IMR-90 (cell line): Measurements from ENCODE around the gene PHF14. TPM values are rescaled to one million over a fixed set of nuclear protein-coding genes. Genes with fewer than 3 reads are reported as not detected.

Experiments
- ATAC-seq: fragments of 200-7000 bp; cut with Tn5 transposase; 2 replicates; pipeline ENCODE4 v1.9.1; 2020; ENCODE audit warnings: low read depth, mild to moderate bottlenecking, moderate library complexity
- BruUV-seq: library from RNA; stranded (reverse); fragments of 400-500 nt; replicated peaks from 2 replicates; lab custom pipeline; 2021; lab: Mats Ljungman, UMichigan
- CTCF ChIA-PET: fragments of 300-600 bp; formaldehyde crosslinking; extraction: SDS; loops from one replicate; lab custom pipeline; 2021; ENCODE audit warnings: antibody characterized with exemption; lab: Yijun Ruan, JAX
- POLR2A ChIA-PET: fragments of 300-600 bp; sonication (Branson Sonifier 250); formaldehyde crosslinking; loops from one replicate; lab custom pipeline; 2022; ENCODE audit warnings: antibody characterized with exemption; ENCODE audit not compliant: unreplicated experiment; lab: Charles Lee
- DNase-seq: peaks from one replicate; pipeline ENCODE4 v3.0.0; 2013
- H2AFZ ChIP-seq: replicated peaks from 2 replicates; pipeline ENCODE3; 2013; ENCODE audit warnings: low read length, mild to moderate bottlenecking; ENCODE audit not compliant: poor library complexity
- H2AK5ac ChIP-seq: 2 replicates; pipeline ENCODE4 v1.6.1; 2013; ENCODE audit warnings: low read depth, low read length, inconsistent platforms
- H2AK9ac ChIP-seq: replicated peaks from 2 replicates; pipeline ENCODE3; 2013; ENCODE audit warnings: mild to moderate bottlenecking, low read depth, low read length, moderate library complexity; ENCODE audit not compliant: poor library complexity
- H2BK120ac ChIP-seq: 2 replicates; pipeline ENCODE4 v1.6.1; 2013; ENCODE audit warnings: low read depth, low read length, inconsistent platforms
- H2BK15ac ChIP-seq: 3 replicates; pipeline ENCODE4 v1.6.1; 2013; ENCODE audit warnings: low read depth, low read length, inconsistent platforms
- H2BK20ac ChIP-seq: 2 replicates; pipeline ENCODE4 v1.6.1; 2013; ENCODE audit warnings: low read depth, mild to moderate bottlenecking, inconsistent platforms, low read length, moderate library complexity
- H2BK5ac ChIP-seq: 2 replicates; pipeline ENCODE4 v1.6.1; 2013; ENCODE audit warnings: mild to moderate bottlenecking, low read depth, low read length, inconsistent platforms; ENCODE audit not compliant: poor library complexity, severe bottlenecking
- H3K14ac ChIP-seq: replicated peaks from 2 replicates; pipeline ENCODE4 v1.6.1; 2013; ENCODE audit warnings: low read depth, low read length, inconsistent platforms
- H3K18ac ChIP-seq: 2 replicates; pipeline ENCODE4 v1.6.1; 2013; ENCODE audit warnings: low read depth, low read length, control low read depth
- H3K23ac ChIP-seq: 2 replicates; pipeline ENCODE4 v1.6.1; 2013; ENCODE audit warnings: low read depth, low read length, inconsistent platforms
- H3K27ac ChIP-seq: 2 replicates; pipeline ENCODE4 v1.5.1; 2013; ENCODE audit warnings: mild to moderate bottlenecking, control low read depth, low read length; ENCODE audit not compliant: insufficient read depth
- H3K27me3 ChIP-seq: 2 replicates; pipeline ENCODE4 v1.6.1; 2013; ENCODE audit warnings: low read length; ENCODE audit not compliant: control insufficient read depth, insufficient read depth
- H3K36me3 ChIP-seq: 2 replicates; pipeline ENCODE4 v1.6.1; 2013; ENCODE audit warnings: low read length, mixed read lengths; ENCODE audit not compliant: control insufficient read depth, insufficient read depth
- H3K4ac ChIP-seq: 2 replicates; pipeline ENCODE4 v1.6.1; 2013; ENCODE audit warnings: low read depth, low read length, inconsistent platforms
- H3K4me1 ChIP-seq: 2 replicates; pipeline ENCODE4 v1.6.1; 2013; ENCODE audit warnings: low read length, mixed read lengths; ENCODE audit not compliant: control insufficient read depth, insufficient read depth
- H3K4me2 ChIP-seq: 2 replicates; pipeline ENCODE4 v1.6.1; 2013; ENCODE audit warnings: low read depth, mild to moderate bottlenecking, control low read depth, low read length, moderate library complexity
- H3K4me3 ChIP-seq: 2 replicates; pipeline ENCODE4 v1.5.1; 2013; ENCODE audit warnings: low read depth, mild to moderate bottlenecking, control low read depth, low read length, moderate library complexity; ENCODE audit not compliant: insufficient read depth
- H3K56ac ChIP-seq: 2 replicates; pipeline ENCODE4 v1.6.1; 2013; ENCODE audit warnings: low read length, inconsistent platforms; ENCODE audit not compliant: insufficient read depth; ENCODE audit errors: extremely low read depth
- H3K79me1 ChIP-seq, 2 experiments: 2 replicates each; pipeline ENCODE4 v1.6.1; 2013; ENCODE audit warnings: low read length in 2 of 2, inconsistent platforms in 1 of 2, low read depth in 1 of 2
- H3K9ac ChIP-seq: 2 replicates; pipeline ENCODE4 v1.6.1; 2013; ENCODE audit warnings: low read depth, low read length, control low read depth
- H3K9me1 ChIP-seq: 2 replicates; pipeline ENCODE4 v1.6.1; 2013; ENCODE audit warnings: low read length, inconsistent platforms; ENCODE audit not compliant: insufficient read depth
- H3K9me3 ChIP-seq: 2 replicates; pipeline ENCODE4 v1.6.1; 2013; ENCODE audit warnings: low read length; ENCODE audit not compliant: control insufficient read depth, insufficient read depth
- H4K20me1 ChIP-seq: 2 replicates; pipeline ENCODE4 v1.6.1; 2013; ENCODE audit warnings: low read length, inconsistent platforms; ENCODE audit not compliant: insufficient read depth
- H4K5ac ChIP-seq: 2 replicates; pipeline ENCODE4 v1.6.1; 2013; ENCODE audit warnings: mild to moderate bottlenecking, low read depth, low read length, control low read depth
- H4K8ac ChIP-seq, 2 experiments: 2 replicates each; pipeline ENCODE4 v1.6.1; 2013; ENCODE audit warnings: low read depth in 2 of 2, low read length in 2 of 2, control low read depth in 1 of 2, inconsistent platforms in 1 of 2
- H4K91ac ChIP-seq: 2 replicates; pipeline ENCODE4 v1.6.1; 2013; ENCODE audit warnings: low read depth, low read length, inconsistent platforms; ENCODE audit not compliant: insufficient read depth
- CEBPB ChIP-seq: IDR thresholded peaks from 2 replicates; pipeline ENCODE4 v1.6.1; 2012; ENCODE audit warnings: low read depth, low read length, improper control_type of control experiment
- CTCF ChIP-seq: conservative IDR thresholded peaks from 2 replicates; pipeline ENCODE4 v1.5.1; 2012; ENCODE audit warnings: mild to moderate bottlenecking, low read depth, low read length, improper control_type of control experiment
- FOS ChIP-seq: fragments of 150-350 bp; IDR thresholded peaks from 2 replicates; pipeline ENCODE4 v1.6.1; 2016; ENCODE audit warnings: low read depth, low read length
- MAFK ChIP-seq: IDR thresholded peaks from 2 replicates; pipeline ENCODE4 v1.6.1; 2012; ENCODE audit warnings: low read depth, low read length, improper control_type of control experiment
- NFE2L2 ChIP-seq: fragments of 150-350 bp; IDR thresholded peaks from 2 replicates; pipeline ENCODE4 v1.6.1; 2016; ENCODE audit warnings: low read depth, mild to moderate bottlenecking, low read length
- POLR2A ChIP-seq: IDR thresholded peaks from 2 replicates; pipeline ENCODE4 v1.6.1; 2012; ENCODE audit warnings: mild to moderate bottlenecking, low read depth, low read length
- RAD21 ChIP-seq: IDR thresholded peaks from 2 replicates; pipeline ENCODE4 v1.6.1; 2012; ENCODE audit warnings: low read length, improper control_type of control experiment
- RFX5 ChIP-seq: IDR thresholded peaks from 2 replicates; pipeline ENCODE4 v1.8.0; 2012; ENCODE audit warnings: low read depth, mild to moderate bottlenecking, low read length, moderate library complexity
- WGBS, 2 experiments: methylation state at CpG; one replicate each; pipeline versions ENCODE4 v1.1.5 to v1.1.7; 2013; ENCODE audit warnings: missing lambda C conversion rate in 2 of 2; ENCODE audit not compliant: insufficient read length in 1 of 2; ENCODE audit errors: extremely low coverage in 2 of 2; 5-methylcytosine and 5-hydroxymethylcytosine counted together
- dilution Hi-C: fragments of 300-500 bp; cut with HindIII; formaldehyde crosslinking; loops from one replicate; pipeline ENCODE4 v1.14.3; 2018; ENCODE audit warnings: low sequenced_read_pairs; ENCODE audit not compliant: unreplicated experiment
- in situ Hi-C: fragments of 300-500 bp; cut with MboI; formaldehyde crosslinking; loops from 3 replicates; pipeline ENCODE4 v1.14.3; 2019; ENCODE audit warnings: low sequenced_read_pairs, inconsistent platforms, mixed read lengths
- intact Hi-C: fragments of 100-400 bp; cut with micrococcal nuclease; formaldehyde crosslinking; loops from 2 replicates; pipeline ENCODE4 v1.10.0; 2022
- polyA plus RNA-seq, 3 experiments: library from polyadenylated mRNA; depleted of rRNA; stranded (reverse); fragments of >200 nt; gene quantifications; 2 replicates each; pipeline ENCODE4 v1.2.3, GENCODE V29; 2012; ENCODE audit warnings: low replicate concordance in 1 of 3
- total RNA-seq: library from RNA; depleted of rRNA; stranded (reverse); fragments of >200 nt; gene quantifications from 2 replicates; pipeline ENCODE4 v1.2.3, GENCODE V29; 2012

Gene PHF14
- total and polyA plus RNA-seq, 2 of the 4 experiments (the other 2 are of a cell fraction): 8.7 to 17.2 TPM

- in situ Hi-C loops: no loop called here
- Histone ChIP-seq H3K4ac (no peak overlapping the region), H3K9ac (no peak overlapping the region), H4K8ac (no peak overlapping the region), H3K14ac (no peak overlapping the region), H2BK20ac (no peak overlapping the region), H2AFZ (no peak overlapping the region), H3K23ac (no peak overlapping the region), H4K20me1 (no peaks in the 10 kb centered on the region), H4K91ac (no peak overlapping the region), H2BK120ac (no peak overlapping the region), H3K36me3 (no peaks in the 10 kb centered on the region), H3K4me2 (no peak overlapping the region), H3K27ac (no peak overlapping the region), H2AK5ac (no peak overlapping the region), H3K27me3 (no peaks in the 10 kb centered on the region), H3K9me1 (no peaks in the 10 kb centered on the region), H3K4me3 (no peak overlapping the region), H3K4me1 (no peaks in the 10 kb centered on the region; the same call in 1 of the 2 replicates), H3K9me3 (no peaks in the 10 kb centered on the region), H2BK15ac (no peak overlapping the region), H3K79me1 (no peaks in the 10 kb centered on the region), H2BK5ac (no peak overlapping the region), H4K5ac (no peak overlapping the region), H3K56ac (no peak overlapping the region), H2AK9ac (no peak overlapping the region), H3K18ac (no peak overlapping the region)
- POLR2A ChIA-PET: no interaction called here
- 100% methylated on average over 1 of the region's 4 CpGs; no CpG with 5 or more reads in 1 of the 2 experiments for WGBS, 2 experiments
- intact Hi-C loops: no loop called here
- ATAC-seq: no peak
- CTCF ChIA-PET: no interaction called here
- DNase-seq: no peak
- dilution Hi-C loops: no loop called here
- no TSS peak for BruUV-seq
- TF ChIP-seq POLR2A (no peak), RAD21 (no peak), MAFK (no peak), RFX5 (no peak), CTCF (no peak), FOS (no peak), CEBPB (no peak), NFE2L2 (no peak)
Observed at GRCh38 chr7:11172835-11173234, 199.2 kb downstream of the PHF14 start.
